Muscle layer of duodenum (tissue), 2 donors: ENCODE data around the gene NEUROG1.

Source experiments
- H3K27ac ChIP-seq: one replicate; pipeline ENCODE4 v1.7.0; 2013; ENCODE audit warnings: mild to moderate bottlenecking, low read length
- H3K27me3 ChIP-seq: one replicate; pipeline ENCODE4 v1.7.0; 2013; ENCODE audit warnings: low read depth, mild to moderate bottlenecking, control low read depth, low read length
- H3K36me3 ChIP-seq, 2 donors: one replicate each; pipeline ENCODE4 v1.7.0; 2013; ENCODE audit warnings: low read length in 2 of 2, control low read depth in 1 of 2, mild to moderate bottlenecking in 1 of 2; ENCODE audit not compliant: insufficient read depth in 2 of 2, control insufficient read depth in 1 of 2
- H3K4me1 ChIP-seq, 2 donors: one replicate each; pipeline ENCODE4 v1.7.0; 2013; ENCODE audit warnings: low read length in 2 of 2, mild to moderate bottlenecking in 2 of 2, control low read depth in 1 of 2, moderate library complexity in 1 of 2; ENCODE audit not compliant: insufficient read depth in 2 of 2, control insufficient read depth in 1 of 2
- H3K4me3 ChIP-seq, 2 donors: one replicate each; pipeline ENCODE4 v1.7.0; 2013; ENCODE audit warnings: low read length in 2 of 2, low read depth in 1 of 2, mild to moderate bottlenecking in 1 of 2
- H3K9me3 ChIP-seq, 2 donors: one replicate each; pipeline ENCODE4 v1.7.0; 2013; ENCODE audit warnings: low read length in 2 of 2, control low read depth in 1 of 2, mild to moderate bottlenecking in 1 of 2; ENCODE audit not compliant: control insufficient read depth in 1 of 2
- donor health status: healthy.

The NEUROG1 gene

DNA sequence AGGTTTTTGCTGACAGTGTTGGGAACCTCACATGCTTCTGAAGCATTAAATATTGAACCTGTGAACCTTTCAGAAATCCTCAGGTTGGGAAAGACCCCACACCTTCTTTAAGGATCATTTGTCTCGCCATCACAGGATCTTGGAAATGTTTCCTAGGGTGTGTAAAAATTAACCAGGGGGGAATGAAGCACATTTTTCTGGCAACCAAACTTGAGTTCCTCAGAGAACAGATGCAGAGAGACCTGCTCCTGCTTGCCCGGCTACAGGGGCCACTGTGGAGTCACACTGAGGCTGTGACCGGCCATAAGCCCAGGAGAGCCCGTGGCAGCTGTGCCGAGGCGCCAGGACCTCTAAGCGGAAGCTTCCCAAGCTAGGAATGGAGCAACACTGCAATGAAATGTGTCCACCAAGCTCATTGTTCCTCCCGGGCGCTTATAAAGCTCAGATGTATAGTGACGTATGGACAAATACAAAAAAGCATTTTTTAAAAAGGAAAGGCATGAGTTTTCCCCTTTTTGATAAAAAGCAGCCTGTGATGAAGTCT, 35.4 kb upstream of the NEUROG1 start:
- Histone ChIP-seq H3K27me3 (no peaks in the 10 kb centered on the region), H3K27ac (no peak overlapping the region), H3K9me3 (no peaks in the 10 kb centered on the region), H3K36me3 (no peaks in the 10 kb centered on the region), H3K4me1 (no peaks in the 10 kb centered on the region), H3K4me3 (no peak overlapping the region)

DNA sequence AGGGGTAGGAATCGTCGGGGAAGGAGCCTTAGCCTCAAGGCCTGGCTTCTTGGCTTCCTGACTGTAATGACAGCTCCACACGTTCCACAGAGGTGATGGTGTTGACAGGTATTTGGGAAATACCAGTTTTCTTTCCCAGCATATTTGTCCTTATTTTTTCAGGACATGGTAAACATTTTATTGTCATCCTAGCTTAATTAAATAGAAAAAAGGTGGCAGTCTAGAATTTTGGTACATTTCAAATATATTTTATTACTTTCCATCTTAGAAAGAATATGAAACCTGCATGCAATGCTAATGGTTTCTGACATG, 34.6 kb upstream of the NEUROG1 start:
- Histone ChIP-seq H3K9me3 (no peaks in the 10 kb centered on the region), H3K27me3 (no peaks in the 10 kb centered on the region), H3K4me1 (no peaks in the 10 kb centered on the region), H3K27ac (no peak overlapping the region), H3K4me3 (no peak overlapping the region), H3K36me3 (no peaks in the 10 kb centered on the region)

DNA sequence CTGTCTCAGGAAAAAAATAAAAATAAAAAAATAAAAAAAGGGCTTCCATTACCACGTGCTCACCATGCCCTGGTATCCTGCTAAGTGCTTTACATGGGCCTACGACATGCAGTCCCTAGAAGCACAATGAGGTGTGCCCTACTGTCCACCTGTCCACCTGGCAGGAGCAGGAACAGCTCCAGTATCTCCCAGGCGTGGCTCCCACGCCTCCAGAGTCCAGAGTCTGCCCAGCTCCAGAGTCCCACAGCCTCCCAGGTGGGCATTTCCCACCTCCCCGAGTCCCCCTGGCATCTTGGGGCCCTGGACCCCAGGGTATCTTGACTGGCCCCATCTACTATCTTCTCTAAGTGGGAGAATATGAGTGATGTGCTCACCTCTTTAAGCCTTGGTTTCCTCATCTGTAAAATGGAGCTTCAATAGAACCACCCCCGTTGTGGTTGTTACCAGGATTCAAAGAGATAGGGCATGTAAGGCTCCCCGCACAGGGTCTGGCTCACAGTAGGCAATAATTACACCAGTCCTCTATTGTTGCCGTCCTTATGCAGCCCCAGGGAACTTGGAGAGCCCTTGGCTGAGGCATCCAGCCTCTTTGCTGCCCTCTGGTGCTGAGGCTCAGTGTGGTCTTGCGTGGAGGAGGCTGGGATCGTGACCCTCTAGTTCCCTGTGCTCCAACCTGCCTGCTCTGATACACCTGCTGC, 34.1 kb upstream of the NEUROG1 start:
- Histone ChIP-seq H3K27ac (no peak overlapping the region), H3K9me3 (no peaks in the 10 kb centered on the region), H3K27me3 (no peaks in the 10 kb centered on the region), H3K4me1 (no peaks in the 10 kb centered on the region), H3K4me3 (no peak overlapping the region), H3K36me3 (no peaks in the 10 kb centered on the region)

DNA sequence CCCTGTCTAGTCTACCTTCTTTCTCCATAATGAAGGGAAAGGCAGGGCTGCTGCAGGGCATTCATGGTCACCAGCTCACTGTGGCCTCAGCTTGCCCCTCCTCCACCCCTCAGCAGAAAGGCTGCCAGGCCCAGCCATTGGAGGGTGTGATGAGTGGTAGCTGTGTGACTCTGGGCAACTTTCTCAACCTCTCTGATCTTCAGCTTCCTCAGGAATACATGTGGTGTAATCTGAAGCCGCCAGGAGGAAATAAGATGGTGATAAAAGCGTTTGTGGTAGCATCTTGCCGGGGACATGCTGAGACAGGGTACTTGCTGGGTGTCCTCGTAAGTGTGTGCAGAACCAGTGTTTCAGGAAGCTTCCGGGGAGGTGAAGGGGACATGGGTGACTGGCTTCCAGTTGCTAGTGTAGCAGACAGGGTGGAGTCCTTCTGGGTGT, 33.2 kb upstream of the NEUROG1 start:
- Histone ChIP-seq H3K36me3 (no peaks in the 10 kb centered on the region), H3K9me3 (no peaks in the 10 kb centered on the region), H3K27ac (no peak overlapping the region), H3K27me3 (no peaks in the 10 kb centered on the region), H3K4me3 (no peak overlapping the region), H3K4me1 (no peaks in the 10 kb centered on the region)

DNA sequence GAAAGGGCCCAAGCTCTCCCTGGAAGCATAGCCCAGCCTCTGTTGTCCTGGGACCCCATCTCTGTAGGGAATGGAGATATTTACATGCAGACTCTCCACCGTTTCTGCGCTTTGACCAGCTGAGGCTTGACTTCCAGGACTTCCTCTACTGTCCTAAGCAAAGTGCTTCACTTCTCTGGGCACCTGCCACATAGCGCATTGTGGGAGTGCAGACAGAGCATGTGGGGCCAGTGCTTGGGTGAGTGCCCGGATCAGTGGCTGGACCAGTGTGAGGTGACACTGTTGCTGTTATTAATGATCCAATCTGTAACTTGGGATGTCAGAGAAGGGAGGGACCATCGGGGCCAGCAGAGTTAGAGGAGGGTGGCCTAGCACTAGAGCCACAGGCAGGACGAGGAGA, 32.5 kb upstream of the NEUROG1 start:
- Histone ChIP-seq H3K27ac (no peak overlapping the region), H3K36me3 (no peaks in the 10 kb centered on the region), H3K9me3 (no peaks in the 10 kb centered on the region), H3K27me3 (no peaks in the 10 kb centered on the region), H3K4me3 (no peak overlapping the region), H3K4me1 (no peaks in the 10 kb centered on the region)

DNA sequence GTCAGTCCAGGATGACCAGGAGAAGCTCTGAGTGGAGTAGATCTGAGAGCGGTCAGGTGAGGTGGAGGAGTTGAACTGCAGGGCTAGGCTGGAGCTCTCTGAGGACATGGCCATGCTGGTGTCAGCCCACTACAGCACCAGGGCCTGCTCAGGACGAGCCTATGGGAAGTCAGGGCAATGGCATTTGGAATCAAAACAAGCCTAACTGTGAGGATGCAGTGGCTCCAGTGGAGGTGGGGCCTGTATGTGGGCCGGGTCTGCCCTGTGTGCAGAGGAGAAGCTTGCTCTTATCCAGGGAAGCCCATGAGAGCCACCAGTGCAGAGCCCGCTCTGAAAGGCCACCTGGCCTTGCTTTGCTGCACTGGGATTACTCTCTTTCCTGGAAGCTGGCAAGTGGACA, 31.9 kb upstream of the NEUROG1 start:
- H3K4me1 ChIP-seq, result no peaks in the 10 kb centered on the region
- no peak overlapping the region for H3K27ac ChIP-seq
- no peak overlapping the region for H3K4me3 ChIP-seq
- no peaks in the 10 kb centered on the region for H3K27me3 ChIP-seq
- H3K36me3 ChIP-seq, result no peaks in the 10 kb centered on the region
- no peaks in the 10 kb centered on the region for H3K9me3 ChIP-seq

DNA sequence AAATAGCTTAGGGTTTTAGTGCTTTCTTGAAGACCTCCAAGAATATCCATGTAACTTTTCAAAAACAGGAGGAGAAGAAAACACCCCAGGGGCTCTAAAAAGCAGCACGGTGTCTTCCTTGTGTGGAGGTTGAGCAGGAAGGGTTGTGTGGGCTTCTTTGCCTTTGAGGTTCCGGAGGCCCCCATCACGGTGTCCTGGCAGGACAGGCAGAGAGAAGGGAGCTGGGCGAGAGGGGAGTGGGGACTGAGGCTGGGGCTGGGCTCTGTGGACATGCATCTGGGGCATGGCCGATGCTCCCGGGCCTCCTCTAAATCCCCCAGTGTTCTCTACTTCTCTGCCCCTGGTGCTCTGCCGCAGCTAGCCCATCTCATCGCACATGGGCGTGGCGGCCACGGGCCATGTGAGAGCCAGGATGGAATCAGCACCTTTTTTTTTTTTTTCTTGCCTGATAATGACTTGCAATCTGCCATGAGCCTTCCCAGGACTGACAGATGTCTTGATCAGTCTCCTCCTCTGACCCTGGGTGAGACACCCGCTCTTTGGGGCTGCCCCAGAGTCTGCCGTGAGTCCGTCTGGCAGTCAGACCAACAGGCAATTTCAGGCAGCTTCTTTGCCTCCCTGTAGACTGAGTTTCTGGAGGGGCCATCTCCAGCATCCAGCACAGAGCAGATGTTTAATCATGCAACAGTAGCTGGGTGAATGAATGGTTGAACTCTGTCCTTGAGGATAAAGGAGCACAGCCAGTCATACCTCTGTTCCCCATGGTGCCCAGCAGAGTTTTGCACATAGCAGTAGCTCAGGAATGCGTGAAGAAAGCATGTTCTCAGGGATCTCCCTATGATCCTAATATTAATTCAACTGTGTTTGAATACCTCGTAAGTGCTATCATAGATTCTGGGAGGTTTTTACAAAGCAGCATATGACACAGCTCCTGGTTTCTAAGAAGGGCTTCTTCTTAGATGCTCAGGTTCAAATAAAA, 30.9 kb upstream of the NEUROG1 start:
- Histone ChIP-seq H3K27ac (no peak overlapping the region), H3K4me3 (no peak overlapping the region), H3K9me3 (no peaks in the 10 kb centered on the region), H3K27me3 (no peaks in the 10 kb centered on the region), H3K4me1 (no peaks in the 10 kb centered on the region), H3K36me3 (no peaks in the 10 kb centered on the region)

DNA sequence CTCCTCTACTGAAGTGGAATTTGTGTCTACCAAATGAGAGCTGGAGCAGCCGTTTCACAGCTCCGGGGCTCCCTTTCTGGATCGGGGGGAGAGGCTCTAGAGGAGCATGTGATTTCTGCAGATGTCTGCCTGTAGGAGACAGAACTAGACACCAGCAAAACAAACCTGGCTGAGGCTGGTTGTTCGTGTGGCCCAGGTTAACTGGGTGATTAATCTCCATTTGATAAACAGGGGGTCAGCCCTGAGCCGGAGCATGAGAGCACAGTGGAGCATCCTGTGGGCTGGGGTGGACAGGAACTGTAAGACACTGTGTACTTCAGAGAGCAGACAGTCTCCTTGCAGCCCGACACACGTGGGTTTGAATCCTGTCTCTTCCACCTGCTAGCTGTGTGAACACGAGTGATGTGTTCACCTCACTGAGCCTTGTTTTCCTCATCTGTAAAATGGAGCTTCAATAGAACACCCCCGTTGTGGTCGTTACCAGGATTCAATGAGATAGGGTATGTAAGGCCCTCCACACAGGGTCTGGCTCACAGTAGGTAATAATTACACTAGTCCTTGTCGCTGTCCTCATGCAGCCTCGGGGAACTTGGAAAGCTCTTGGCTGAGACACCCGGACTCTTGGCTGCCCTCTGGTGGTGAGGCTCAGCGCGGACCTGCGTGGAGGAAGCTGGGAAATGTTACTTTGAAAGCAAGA, 30.1 kb upstream of the NEUROG1 start:
- H3K27ac ChIP-seq, result no peak overlapping the region

DNA sequence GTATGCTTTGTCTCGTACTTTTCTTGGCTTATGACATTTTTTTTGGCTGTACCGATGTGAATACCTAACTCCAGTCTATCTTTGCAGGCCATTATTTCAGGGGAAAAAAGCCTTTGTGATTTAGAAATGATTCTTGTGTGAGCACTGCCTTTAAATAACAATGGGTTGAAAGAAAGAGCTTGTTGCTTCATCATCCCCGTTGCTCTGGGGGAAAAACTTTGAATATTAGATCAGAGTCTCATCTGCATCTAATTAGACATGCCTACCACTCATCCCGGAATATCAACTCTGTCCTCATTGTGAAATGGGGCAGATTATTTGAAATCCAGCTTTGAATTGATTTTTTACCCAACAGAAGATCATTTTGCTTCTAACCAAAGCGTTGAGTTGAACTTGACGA, 29.5 kb upstream of the NEUROG1 start:
- H3K4me3 ChIP-seq, result no peak overlapping the region
- no peaks in the 10 kb centered on the region for H3K27me3 ChIP-seq
- no peaks in the 10 kb centered on the region for H3K36me3 ChIP-seq
- no peak overlapping the region for H3K27ac ChIP-seq
- H3K9me3 ChIP-seq, result no peaks in the 10 kb centered on the region
- no peaks in the 10 kb centered on the region for H3K4me1 ChIP-seq

More for the DNA sequence above, 30.1 kb upstream of the NEUROG1 start:
- Histone ChIP-seq H3K4me3 (no peak overlapping the region), H3K36me3 (no peaks in the 10 kb centered on the region), H3K27me3 (no peaks in the 10 kb centered on the region), H3K9me3 (no peaks in the 10 kb centered on the region), H3K4me1 (no peaks in the 10 kb centered on the region)

DNA sequence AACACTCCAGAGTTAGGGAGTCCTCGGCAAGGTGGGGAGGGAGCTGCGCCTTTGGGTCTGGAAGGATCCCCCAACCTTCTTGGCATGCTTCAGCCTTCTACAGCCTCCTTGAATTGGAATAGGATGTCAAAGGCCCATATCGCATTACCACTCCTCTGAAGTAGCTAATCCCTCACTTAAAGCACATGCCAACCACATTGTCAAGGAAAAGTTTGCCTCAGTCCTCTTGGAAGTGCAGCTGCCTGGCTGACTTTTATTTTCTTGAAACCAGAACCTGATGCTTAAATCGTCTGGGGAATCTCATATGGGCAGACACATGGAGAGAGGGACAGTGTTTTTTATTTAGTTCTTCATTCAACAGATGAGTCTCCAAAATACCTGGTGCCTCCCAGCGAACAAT, 28.6 kb upstream of the NEUROG1 start:
- H3K4me1 ChIP-seq, result no peaks in the 10 kb centered on the region
- no peak overlapping the region for H3K4me3 ChIP-seq
- no peaks in the 10 kb centered on the region for H3K36me3 ChIP-seq
- no peak overlapping the region for H3K27ac ChIP-seq
- no peaks in the 10 kb centered on the region for H3K9me3 ChIP-seq
- no peaks in the 10 kb centered on the region for H3K27me3 ChIP-seq

DNA sequence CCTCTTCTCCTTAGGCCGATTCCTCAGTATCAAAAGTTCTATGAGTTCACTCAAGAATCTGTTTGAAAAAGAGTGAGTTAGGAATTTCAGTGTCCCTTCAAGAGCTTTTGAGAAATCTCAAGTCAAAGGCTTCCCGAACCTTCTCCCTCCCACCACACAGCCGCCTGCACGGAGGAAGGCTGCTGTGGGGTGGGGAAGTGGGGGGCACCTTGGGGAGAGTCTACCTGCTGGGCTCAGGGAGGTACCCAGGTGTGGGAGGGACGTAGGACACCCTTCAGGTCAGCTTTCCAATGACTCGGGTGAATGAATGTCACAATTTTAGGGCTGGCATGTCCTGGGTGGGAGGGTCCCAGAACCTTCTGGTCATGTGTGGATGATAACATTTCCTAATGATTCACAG, 25.5 kb upstream of the NEUROG1 start:
- Histone ChIP-seq H3K36me3 (no peaks in the 10 kb centered on the region), H3K9me3 (no peaks in the 10 kb centered on the region), H3K27ac (no peak overlapping the region), H3K4me3 (no peak overlapping the region), H3K27me3 (peaks cover 8% of the 10 kb centered on the region), H3K4me1 (no peaks in the 10 kb centered on the region)
